CD4-positive, alpha-beta T cell (primary cell): ENCODE measurements around the gene SZT2. TPM values are rescaled to one million over a fixed set of nuclear protein-coding genes. Genes with fewer than 3 reads are reported as not detected.
"Not testable (repeated sequence)": the region's sequence is repeated elsewhere in the genome, so short reads cannot be mapped to it uniquely, and the experiment has no call there.

Source experiments
- ATAC-seq: fragments of 200-7000 bp; cut with Tn5 transposase; one replicate; pipeline ENCODE4 v1.10.0; 2022; ENCODE audit warnings: mild to moderate bottlenecking; ENCODE audit not compliant: poor library complexity
- CTCF ChIA-PET: fragments of 350-600 bp; sonication (Branson Sonifier 250); formaldehyde crosslinking; loops from one replicate; lab custom pipeline; 2021; ENCODE audit warnings: antibody characterized with exemption, inconsistent platforms; lab: Charles Lee
- POLR2A ChIA-PET: fragments of 350-600 bp; sonication (Branson Sonifier 250); formaldehyde crosslinking; loops from one replicate; lab custom pipeline; 2021; ENCODE audit warnings: antibody characterized with exemption, inconsistent platforms; lab: Charles Lee
- DNase-seq, 14 experiments: peaks; one replicate each; pipeline ENCODE4 v3.0.0-alpha.2; 2013 to 2020; ENCODE audit warnings: mixed read lengths in 2 of 14
- H3K27ac ChIP-seq, 2 donors: one replicate each; pipeline versions ENCODE4 v1.5.1 to v1.7.0; 2013; ENCODE audit warnings: low read length in 2 of 2, low read depth in 1 of 2, mild to moderate bottlenecking in 1 of 2
- H3K27me3 ChIP-seq, 2 experiments: 1 replicate in 1 of 2; 2 replicates in 1 of 2; pipeline versions ENCODE4 v1.6.1 to v1.7.0; 2013; ENCODE audit warnings: low read length in 2 of 2, control low read depth in 1 of 2, mild to moderate bottlenecking in 1 of 2, moderate library complexity in 1 of 2; ENCODE audit not compliant: insufficient read depth in 2 of 2, control insufficient read depth in 1 of 2
- H3K36me3 ChIP-seq: one replicate; pipeline ENCODE4 v1.6.1; 2013; ENCODE audit warnings: low read length, control low read depth; ENCODE audit not compliant: insufficient read depth
- H3K4me1 ChIP-seq: one replicate; pipeline ENCODE4 v1.6.1; 2013; ENCODE audit warnings: low read length, control low read depth; ENCODE audit not compliant: insufficient read depth
- H3K4me3 ChIP-seq: one replicate; pipeline ENCODE4 v1.5.1; 2013; ENCODE audit warnings: mild to moderate bottlenecking, low read length, moderate library complexity
- H3K9me3 ChIP-seq, 2 experiments: 1 replicate in 1 of 2; 2 replicates in 1 of 2; pipeline versions ENCODE4 v1.6.1 to v1.7.0; 2013; ENCODE audit warnings: low read length in 2 of 2, mild to moderate bottlenecking in 2 of 2, control low read depth in 1 of 2, moderate library complexity in 1 of 2; ENCODE audit not compliant: control insufficient read depth in 1 of 2, insufficient read depth in 1 of 2
- H3K27ac Mint-ChIP-seq: one replicate; pipeline ENCODE4 v1.8.0; 2020; ENCODE audit warnings: mixed read lengths
- H3K27me3 Mint-ChIP-seq: one replicate; pipeline ENCODE4 v1.8.0; 2021; ENCODE audit warnings: mixed read lengths
- H3K36me3 Mint-ChIP-seq: one replicate; pipeline ENCODE4 v1.8.0; 2021; ENCODE audit warnings: low read depth, mixed read lengths
- H3K4me1 Mint-ChIP-seq: one replicate; pipeline ENCODE4 v1.8.0; 2021; ENCODE audit warnings: low read depth, mixed read lengths
- H3K4me3 Mint-ChIP-seq: one replicate; pipeline ENCODE4 v1.8.0; 2020; ENCODE audit warnings: mild to moderate bottlenecking, mixed read lengths
- H3K9me3 Mint-ChIP-seq: one replicate; pipeline ENCODE4 v1.8.0; 2020; ENCODE audit warnings: mixed read lengths
- intact Hi-C, 2 experiments: fragments of 100-400 bp; cut with DNase I in 1 of 2; cut with micrococcal nuclease in 1 of 2; formaldehyde crosslinking; loops; one replicate each; pipeline versions ENCODE4 v1.15.1 to v1.9.0; 2023 to 2025; cut with DNase I, micrococcal nuclease
- total RNA-seq, 174 experiments: library from RNA in 2 of 174; stranded (reverse) in 2 of 174; gene quantifications; one replicate each; pipeline ENCODE4 v1.2.3 and lab custom pipeline; 2021 to 2026
- TF ChIP-seq, protein P1 (sequence below): fragments of 200-600 bp; IDR thresholded peaks from one replicate; pipeline ENCODE4 v1.8.0; 2022; ENCODE audit warnings: antibody characterized with exemption, mild to moderate bottlenecking

The SZT2 gene
- total RNA-seq, 2 experiments from 2014 or later = 69.7 to 72.5 TPM

DNA sequence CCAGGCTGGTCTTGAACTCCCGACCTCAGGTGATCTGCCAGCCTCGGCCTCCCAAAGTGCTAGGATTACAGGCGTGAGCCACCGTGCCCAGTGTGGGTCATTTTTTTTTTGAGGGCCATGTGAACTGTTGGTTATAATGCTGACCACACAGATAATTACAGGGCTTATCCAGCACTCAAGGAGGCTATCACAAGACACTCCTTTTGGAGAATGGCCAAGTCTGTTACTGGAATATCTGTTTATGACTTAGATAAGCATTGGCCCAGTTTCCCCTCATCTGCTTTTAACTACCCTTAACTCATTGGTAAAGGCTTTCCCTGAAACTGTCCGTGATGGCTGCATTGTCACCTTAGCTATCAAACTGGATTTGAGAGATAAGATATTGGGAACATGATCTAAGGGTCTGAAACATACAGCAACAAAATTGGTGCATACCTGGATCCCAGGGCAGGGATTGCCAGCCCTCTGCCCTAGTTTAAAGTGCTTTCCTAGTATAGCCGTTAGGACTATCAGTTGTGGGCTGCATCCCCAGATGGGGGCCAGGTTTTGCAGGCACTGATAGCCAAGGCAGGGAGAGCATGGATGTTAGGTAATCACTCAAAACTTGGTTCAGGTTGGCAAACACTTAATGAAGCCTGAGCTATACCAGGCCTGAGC is 15.6 kb downstream of the SZT2 start:
- Mint-ChIP-seq H3K9me3 (no peaks in the 10 kb centered on the region), H3K4me3 (no peak overlapping the region), H3K27ac (no peak overlapping the region), H3K36me3 (peaks cover 80% of the 10 kb centered on the region), H3K4me1 (peaks cover 5% of the 10 kb centered on the region), H3K27me3 (no peaks in the 10 kb centered on the region)
- ATAC-seq (no peak), DNase-seq (no peak)
- POLR2A ChIA-PET = no interaction called here
- CTCF ChIA-PET = no interaction called here
- no peak overlapping the region for H3K27ac ChIP-seq
- H3K27me3 ChIP-seq = no peaks in the 10 kb centered on the region
- TF ChIP-seq, protein P1, sequence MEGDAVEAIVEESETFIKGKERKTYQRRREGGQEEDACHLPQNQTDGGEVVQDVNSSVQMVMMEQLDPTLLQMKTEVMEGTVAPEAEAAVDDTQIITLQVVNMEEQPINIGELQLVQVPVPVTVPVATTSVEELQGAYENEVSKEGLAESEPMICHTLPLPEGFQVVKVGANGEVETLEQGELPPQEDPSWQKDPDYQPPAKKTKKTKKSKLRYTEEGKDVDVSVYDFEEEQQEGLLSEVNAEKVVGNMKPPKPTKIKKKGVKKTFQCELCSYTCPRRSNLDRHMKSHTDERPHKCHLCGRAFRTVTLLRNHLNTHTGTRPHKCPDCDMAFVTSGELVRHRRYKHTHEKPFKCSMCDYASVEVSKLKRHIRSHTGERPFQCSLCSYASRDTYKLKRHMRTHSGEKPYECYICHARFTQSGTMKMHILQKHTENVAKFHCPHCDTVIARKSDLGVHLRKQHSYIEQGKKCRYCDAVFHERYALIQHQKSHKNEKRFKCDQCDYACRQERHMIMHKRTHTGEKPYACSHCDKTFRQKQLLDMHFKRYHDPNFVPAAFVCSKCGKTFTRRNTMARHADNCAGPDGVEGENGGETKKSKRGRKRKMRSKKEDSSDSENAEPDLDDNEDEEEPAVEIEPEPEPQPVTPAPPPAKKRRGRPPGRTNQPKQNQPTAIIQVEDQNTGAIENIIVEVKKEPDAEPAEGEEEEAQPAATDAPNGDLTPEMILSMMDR = no peak
- intact Hi-C loops = no loop called here
- peaks cover 61% of the 10 kb centered on the region for H3K36me3 ChIP-seq
- H3K4me1 ChIP-seq = no peaks in the 10 kb centered on the region
- no peaks in the 10 kb centered on the region for H3K9me3 ChIP-seq
- H3K4me3 ChIP-seq = no peak overlapping the region

DNA sequence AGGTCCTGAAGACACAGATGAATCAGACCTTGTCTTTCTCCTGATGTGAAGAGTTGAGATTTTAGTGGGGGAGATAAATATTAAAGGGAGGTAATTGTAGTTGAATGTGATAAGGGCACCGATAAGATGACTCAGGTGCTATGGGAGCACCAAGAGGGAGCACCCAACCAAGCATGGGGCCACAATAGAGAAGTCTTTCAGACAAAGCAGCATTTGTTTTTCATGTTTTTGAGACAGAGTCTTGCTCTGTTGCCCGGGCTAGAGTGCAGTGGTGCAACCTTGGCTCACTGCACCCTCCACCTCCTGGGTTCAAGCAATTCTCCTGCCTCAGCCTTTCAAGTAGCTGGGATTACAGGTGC is 16.2 kb downstream of the SZT2 start:
- H3K36me3 Mint-ChIP-seq = peaks cover 84% of the 10 kb centered on the region
- no peak overlapping the region for H3K4me3 Mint-ChIP-seq
- H3K27ac Mint-ChIP-seq = no peak overlapping the region
- Histone ChIP-seq H3K36me3 (peaks cover 62% of the 10 kb centered on the region), H3K4me3 (no peak overlapping the region), H3K27ac (no peak overlapping the region), H3K27me3 (no peaks in the 10 kb centered on the region), H3K4me1 (no peaks in the 10 kb centered on the region), H3K9me3 (no peaks in the 10 kb centered on the region)
- ChIA-PET CTCF (interaction anchor here (0.6 kb wide), 1 partner anchor 29 kb away, joined by 5 read pairs; no protein-coding TSS in a partner anchor), POLR2A (no interaction called here)
- H3K9me3 Mint-ChIP-seq = no peaks in the 10 kb centered on the region
- H3K27me3 Mint-ChIP-seq = no peaks in the 10 kb centered on the region
- H3K4me1 Mint-ChIP-seq = peaks cover 5% of the 10 kb centered on the region
- no peak for DNase-seq
- intact Hi-C loops = no loop called here
- no peak for ATAC-seq
- TF ChIP-seq, protein P1 = no peak

DNA sequence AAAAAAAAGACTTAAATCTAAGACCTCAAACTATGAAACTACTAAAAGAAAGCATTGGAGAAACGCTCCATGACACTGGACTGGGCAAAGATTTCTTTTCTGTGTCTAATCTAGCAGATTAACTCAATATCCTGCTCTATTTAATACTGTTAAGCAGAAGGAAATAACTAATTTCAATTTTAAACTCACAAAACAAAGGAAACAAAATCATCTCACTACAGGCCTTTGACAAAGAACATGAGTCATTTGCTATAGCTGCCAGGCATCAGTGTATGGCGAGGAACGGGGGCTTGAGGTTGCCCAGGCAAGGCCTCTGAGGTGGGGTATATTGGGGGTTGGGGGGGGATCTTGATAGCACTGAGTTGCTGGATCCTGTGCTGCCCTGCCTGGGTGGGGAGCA is 20.9 kb downstream of the SZT2 start:
- ChIA-PET CTCF (no interaction called here), POLR2A (no interaction called here)
- Histone ChIP-seq H3K9me3 (no peaks in the 10 kb centered on the region), H3K4me3 (no peak overlapping the region), H3K27me3 (no peaks in the 10 kb centered on the region), H3K27ac (no peak overlapping the region), H3K4me1 (no peaks in the 10 kb centered on the region), H3K36me3 (peaks cover 46% of the 10 kb centered on the region)
- TF ChIP-seq, protein P1 = no peak
- no peaks in the 10 kb centered on the region for H3K27me3 Mint-ChIP-seq
- H3K36me3 Mint-ChIP-seq = peaks cover 54% of the 10 kb centered on the region
- intact Hi-C loops = no loop called here
- peaks cover 5% of the 10 kb centered on the region for H3K4me1 Mint-ChIP-seq
- no peak overlapping the region for H3K27ac Mint-ChIP-seq
- no peak overlapping the region for H3K4me3 Mint-ChIP-seq
- DNase-seq (no peak), ATAC-seq (no peak)
- H3K9me3 Mint-ChIP-seq = no peaks in the 10 kb centered on the region

DNA sequence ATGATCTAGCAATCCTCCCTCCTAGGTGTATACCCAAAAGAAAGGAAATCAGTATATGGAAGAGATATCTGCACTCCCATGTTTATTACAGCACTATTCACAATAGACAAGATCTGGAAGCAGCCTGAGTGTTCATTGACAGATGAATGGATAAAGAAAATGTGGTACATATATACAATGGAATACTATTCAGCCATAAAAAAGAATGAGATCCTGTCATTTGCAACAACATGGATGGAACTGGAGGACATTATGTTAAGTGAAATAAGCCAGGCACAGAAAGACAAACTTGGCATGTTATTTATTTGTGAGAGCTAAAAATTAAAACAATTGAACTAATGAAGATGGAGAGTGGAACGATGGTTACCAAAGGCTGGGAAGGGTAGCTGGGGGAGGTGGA is 23.7 kb downstream of the SZT2 start:
- H3K27ac Mint-ChIP-seq = not testable (repeated sequence)

More for the DNA sequence above, 23.7 kb downstream of the SZT2 start:
- H3K27ac ChIP-seq, H3K27me3 ChIP-seq, H3K9me3 ChIP-seq, H3K4me1 Mint-ChIP-seq, intact Hi-C loops, H3K4me3 ChIP-seq, H3K4me3 Mint-ChIP-seq, DNase-seq, H3K4me1 ChIP-seq, H3K27me3 Mint-ChIP-seq, H3K9me3 Mint-ChIP-seq, ATAC-seq: not testable (repeated sequence)
- peaks cover 51% of the 10 kb centered on the region for H3K36me3 ChIP-seq
- ChIA-PET POLR2A (interaction anchor here (0.6 to 2.5 kb wide), 4 partner anchors 21 to 187 kb away, joined by 3 to 14 read pairs (median 4); partner anchors contain the start of gene CDC20), CTCF (interaction anchor here (4.9 kb wide), 1 partner anchor 187 kb away, joined by 58 read pairs; no protein-coding TSS in a partner anchor)
- H3K36me3 Mint-ChIP-seq = peaks cover 31% of the 10 kb centered on the region
